IMR-90 (cell line): ENCODE results near the gene KCNJ6. TPM values are rescaled to one million over a fixed set of nuclear protein-coding genes. Genes with fewer than 3 reads are reported as not detected.

Experiments
- ATAC-seq: fragments of 200-7000 bp; cut with Tn5 transposase; 2 replicates; pipeline ENCODE4 v1.9.1; 2020; ENCODE audit warnings: low read depth, mild to moderate bottlenecking, moderate library complexity
- BruUV-seq: library from RNA; stranded (reverse); fragments of 400-500 nt; replicated peaks from 2 replicates; lab custom pipeline; 2021; lab: Mats Ljungman, UMichigan
- CTCF ChIA-PET: fragments of 300-600 bp; formaldehyde crosslinking; extraction: SDS; loops from one replicate; lab custom pipeline; 2021; ENCODE audit warnings: antibody characterized with exemption; lab: Yijun Ruan, JAX
- POLR2A ChIA-PET: fragments of 300-600 bp; sonication (Branson Sonifier 250); formaldehyde crosslinking; loops from one replicate; lab custom pipeline; 2022; ENCODE audit warnings: antibody characterized with exemption; ENCODE audit not compliant: unreplicated experiment; lab: Charles Lee
- DNase-seq: peaks from one replicate; pipeline ENCODE4 v3.0.0; 2013
- H2AFZ ChIP-seq: replicated peaks from 2 replicates; pipeline ENCODE3; 2013; ENCODE audit warnings: low read length, mild to moderate bottlenecking; ENCODE audit not compliant: poor library complexity
- H2AK5ac ChIP-seq: 2 replicates; pipeline ENCODE4 v1.6.1; 2013; ENCODE audit warnings: low read depth, low read length, inconsistent platforms
- H2AK9ac ChIP-seq: replicated peaks from 2 replicates; pipeline ENCODE3; 2013; ENCODE audit warnings: mild to moderate bottlenecking, low read depth, low read length, moderate library complexity; ENCODE audit not compliant: poor library complexity
- H2BK120ac ChIP-seq: 2 replicates; pipeline ENCODE4 v1.6.1; 2013; ENCODE audit warnings: low read depth, low read length, inconsistent platforms
- H2BK15ac ChIP-seq: 3 replicates; pipeline ENCODE4 v1.6.1; 2013; ENCODE audit warnings: low read depth, low read length, inconsistent platforms
- H2BK20ac ChIP-seq: 2 replicates; pipeline ENCODE4 v1.6.1; 2013; ENCODE audit warnings: low read depth, mild to moderate bottlenecking, inconsistent platforms, low read length, moderate library complexity
- H2BK5ac ChIP-seq: 2 replicates; pipeline ENCODE4 v1.6.1; 2013; ENCODE audit warnings: mild to moderate bottlenecking, low read depth, low read length, inconsistent platforms; ENCODE audit not compliant: poor library complexity, severe bottlenecking
- H3K14ac ChIP-seq: replicated peaks from 2 replicates; pipeline ENCODE4 v1.6.1; 2013; ENCODE audit warnings: low read depth, low read length, inconsistent platforms
- H3K18ac ChIP-seq: 2 replicates; pipeline ENCODE4 v1.6.1; 2013; ENCODE audit warnings: low read depth, low read length, control low read depth
- H3K23ac ChIP-seq: 2 replicates; pipeline ENCODE4 v1.6.1; 2013; ENCODE audit warnings: low read depth, low read length, inconsistent platforms
- H3K27ac ChIP-seq: 2 replicates; pipeline ENCODE4 v1.5.1; 2013; ENCODE audit warnings: mild to moderate bottlenecking, control low read depth, low read length; ENCODE audit not compliant: insufficient read depth
- H3K27me3 ChIP-seq: 2 replicates; pipeline ENCODE4 v1.6.1; 2013; ENCODE audit warnings: low read length; ENCODE audit not compliant: control insufficient read depth, insufficient read depth
- H3K36me3 ChIP-seq: 2 replicates; pipeline ENCODE4 v1.6.1; 2013; ENCODE audit warnings: low read length, mixed read lengths; ENCODE audit not compliant: control insufficient read depth, insufficient read depth
- H3K4ac ChIP-seq: 2 replicates; pipeline ENCODE4 v1.6.1; 2013; ENCODE audit warnings: low read depth, low read length, inconsistent platforms
- H3K4me1 ChIP-seq: 2 replicates; pipeline ENCODE4 v1.6.1; 2013; ENCODE audit warnings: low read length, mixed read lengths; ENCODE audit not compliant: control insufficient read depth, insufficient read depth
- H3K4me2 ChIP-seq: 2 replicates; pipeline ENCODE4 v1.6.1; 2013; ENCODE audit warnings: low read depth, mild to moderate bottlenecking, control low read depth, low read length, moderate library complexity
- H3K4me3 ChIP-seq: 2 replicates; pipeline ENCODE4 v1.5.1; 2013; ENCODE audit warnings: low read depth, mild to moderate bottlenecking, control low read depth, low read length, moderate library complexity; ENCODE audit not compliant: insufficient read depth
- H3K56ac ChIP-seq: 2 replicates; pipeline ENCODE4 v1.6.1; 2013; ENCODE audit warnings: low read length, inconsistent platforms; ENCODE audit not compliant: insufficient read depth; ENCODE audit errors: extremely low read depth
- H3K79me1 ChIP-seq, 2 experiments: 2 replicates each; pipeline ENCODE4 v1.6.1; 2013; ENCODE audit warnings: low read length in 2 of 2, inconsistent platforms in 1 of 2, low read depth in 1 of 2
- H3K9ac ChIP-seq: 2 replicates; pipeline ENCODE4 v1.6.1; 2013; ENCODE audit warnings: low read depth, low read length, control low read depth
- H3K9me1 ChIP-seq: 2 replicates; pipeline ENCODE4 v1.6.1; 2013; ENCODE audit warnings: low read length, inconsistent platforms; ENCODE audit not compliant: insufficient read depth
- H3K9me3 ChIP-seq: 2 replicates; pipeline ENCODE4 v1.6.1; 2013; ENCODE audit warnings: low read length; ENCODE audit not compliant: control insufficient read depth, insufficient read depth
- H4K20me1 ChIP-seq: 2 replicates; pipeline ENCODE4 v1.6.1; 2013; ENCODE audit warnings: low read length, inconsistent platforms; ENCODE audit not compliant: insufficient read depth
- H4K5ac ChIP-seq: 2 replicates; pipeline ENCODE4 v1.6.1; 2013; ENCODE audit warnings: mild to moderate bottlenecking, low read depth, low read length, control low read depth
- H4K8ac ChIP-seq, 2 experiments: 2 replicates each; pipeline ENCODE4 v1.6.1; 2013; ENCODE audit warnings: low read depth in 2 of 2, low read length in 2 of 2, control low read depth in 1 of 2, inconsistent platforms in 1 of 2
- H4K91ac ChIP-seq: 2 replicates; pipeline ENCODE4 v1.6.1; 2013; ENCODE audit warnings: low read depth, low read length, inconsistent platforms; ENCODE audit not compliant: insufficient read depth
- CEBPB ChIP-seq: IDR thresholded peaks from 2 replicates; pipeline ENCODE4 v1.6.1; 2012; ENCODE audit warnings: low read depth, low read length, improper control_type of control experiment
- CHD1 ChIP-seq: IDR thresholded peaks from 2 replicates; pipeline ENCODE4 v1.6.1; 2012; ENCODE audit warnings: low read depth, low read length, improper control_type of control experiment
- CTCF ChIP-seq: conservative IDR thresholded peaks from 2 replicates; pipeline ENCODE4 v1.5.1; 2012; ENCODE audit warnings: mild to moderate bottlenecking, low read depth, low read length, improper control_type of control experiment
- ELK1 ChIP-seq: fragments of 150-350 bp; IDR thresholded peaks from 2 replicates; pipeline ENCODE4 v1.6.1; 2016; ENCODE audit warnings: low read depth, mild to moderate bottlenecking, low read length, moderate library complexity, borderline replicate concordance
- FOS ChIP-seq: fragments of 150-350 bp; IDR thresholded peaks from 2 replicates; pipeline ENCODE4 v1.6.1; 2016; ENCODE audit warnings: low read depth, low read length
- MAFK ChIP-seq: IDR thresholded peaks from 2 replicates; pipeline ENCODE4 v1.6.1; 2012; ENCODE audit warnings: low read depth, low read length, improper control_type of control experiment
- MAZ ChIP-seq: IDR thresholded peaks from 2 replicates; pipeline ENCODE4 v1.6.1; 2012; ENCODE audit warnings: low read depth, mild to moderate bottlenecking, low read length, improper control_type of control experiment, moderate library complexity, borderline replicate concordance
- NFE2L2 ChIP-seq: fragments of 150-350 bp; IDR thresholded peaks from 2 replicates; pipeline ENCODE4 v1.6.1; 2016; ENCODE audit warnings: low read depth, mild to moderate bottlenecking, low read length
- POLR2A ChIP-seq: IDR thresholded peaks from 2 replicates; pipeline ENCODE4 v1.6.1; 2012; ENCODE audit warnings: mild to moderate bottlenecking, low read depth, low read length
- RCOR1 ChIP-seq: IDR thresholded peaks from 2 replicates; pipeline ENCODE4 v1.6.1; 2012; ENCODE audit warnings: mild to moderate bottlenecking, low read length, improper control_type of control experiment; ENCODE audit not compliant: insufficient replicate concordance
- RFX5 ChIP-seq: IDR thresholded peaks from 2 replicates; pipeline ENCODE4 v1.8.0; 2012; ENCODE audit warnings: low read depth, mild to moderate bottlenecking, low read length, moderate library complexity
- WGBS, 2 experiments: methylation state at CpG; one replicate each; pipeline versions ENCODE4 v1.1.5 to v1.1.7; 2013; ENCODE audit warnings: missing lambda C conversion rate in 2 of 2; ENCODE audit not compliant: insufficient read length in 1 of 2; ENCODE audit errors: extremely low coverage in 2 of 2; 5-methylcytosine and 5-hydroxymethylcytosine counted together
- dilution Hi-C: fragments of 300-500 bp; cut with HindIII; formaldehyde crosslinking; loops from one replicate; pipeline ENCODE4 v1.14.3; 2018; ENCODE audit warnings: low sequenced_read_pairs; ENCODE audit not compliant: unreplicated experiment
- in situ Hi-C: fragments of 300-500 bp; cut with MboI; formaldehyde crosslinking; loops from 3 replicates; pipeline ENCODE4 v1.14.3; 2019; ENCODE audit warnings: low sequenced_read_pairs, inconsistent platforms, mixed read lengths
- intact Hi-C: fragments of 100-400 bp; cut with micrococcal nuclease; formaldehyde crosslinking; loops from 2 replicates; pipeline ENCODE4 v1.10.0; 2022
- polyA plus RNA-seq, 3 experiments: library from polyadenylated mRNA; depleted of rRNA; stranded (reverse); fragments of >200 nt; gene quantifications; 2 replicates each; pipeline ENCODE4 v1.2.3, GENCODE V29; 2012; ENCODE audit warnings: low replicate concordance in 1 of 3
- total RNA-seq: library from RNA; depleted of rRNA; stranded (reverse); fragments of >200 nt; gene quantifications from 2 replicates; pipeline ENCODE4 v1.2.3, GENCODE V29; 2012

The KCNJ6 gene
- total and polyA plus RNA-seq, 2 of the 4 experiments (the other 2 are of a cell fraction) = under 0.01 to 0.02 TPM

GRCh38 chr21:37580666-37581065, 335.6 kb downstream of the KCNJ6 start:
- Histone ChIP-seq H2AFZ (no peak overlapping the region), H3K14ac (no peak overlapping the region), H2AK5ac (no peak overlapping the region), H3K9me1 (no peaks in the 10 kb centered on the region), H2BK120ac (no peak overlapping the region), H3K9me3 (peaks cover 6% of the 10 kb centered on the region; the same call in 1 of the 2 replicates), H3K18ac (no peak overlapping the region), H3K9ac (no peak overlapping the region), H2BK5ac (no peak overlapping the region), H2BK15ac (no peak overlapping the region), H3K4me2 (no peak overlapping the region), H3K4ac (no peak overlapping the region), H3K79me1 (no peaks in the 10 kb centered on the region), H2AK9ac (no peak overlapping the region), H4K8ac (no peak overlapping the region), H3K27me3 (no peaks in the 10 kb centered on the region), H4K20me1 (no peaks in the 10 kb centered on the region), H3K4me3 (no peak overlapping the region), H3K23ac (no peak overlapping the region), H4K91ac (no peak overlapping the region), H3K36me3 (no peaks in the 10 kb centered on the region), H2BK20ac (no peak overlapping the region), H3K56ac (no peak overlapping the region), H4K5ac (no peak overlapping the region), H3K4me1 (no peaks in the 10 kb centered on the region), H3K27ac (no peak overlapping the region)
- POLR2A ChIA-PET = no interaction called here
- intact Hi-C loops = loop anchor here (5.0 kb wide), 2 partner anchors 213 to 777 kb away; partner anchors contain the start of gene DYRK1A
- BruUV-seq = no TSS peak
- CTCF ChIA-PET = interaction anchor here (1.2 kb wide), 1 partner anchor 207 kb away, joined by 3 read pairs; no protein-coding TSS in a partner anchor
- in situ Hi-C loops = no loop called here
- dilution Hi-C loops = no loop called here
- WGBS, 2 experiments = no CpG with 5 or more reads among the region's 3 CpGs
- no peak for TF ChIP-seq CEBPB
- no peak for TF ChIP-seq CHD1
- TF ChIP-seq POLR2A = no peak
- no peak for TF ChIP-seq MAZ
- TF ChIP-seq RFX5 = no peak
- TF ChIP-seq FOS = no peak
- no peak for TF ChIP-seq RCOR1
- no peak for TF ChIP-seq NFE2L2
- TF ChIP-seq MAFK = no peak
- TF ChIP-seq CTCF = no peak
- no peak for TF ChIP-seq ELK1
- DNase-seq (no peak), ATAC-seq (no peak)
